Measurements from ENCODE around the gene UGT1A5. TPM values are rescaled to one million over a fixed set of nuclear protein-coding genes. Genes with fewer than 3 reads are reported as not detected.

Gene UGT1A5
- total RNA-seq, 6 experiments from 2014 or later, result not detected

GRCh38 chr2:233807215-233807865 lies 94.6 kb downstream of the UGT1A5 start:
- peak; percentile 19; the same call in 1 of the 2 replicates for TF ChIP-seq CTCF (IDR thresholded peaks at IDR 0.05)
- no peak for DNase-seq
- Mint-ChIP-seq H3K4me1 (ENCODE audit: low read depth) (no peaks in the 10 kb centered on the region), H3K36me3 (ENCODE audit: low read depth) (no peaks in the 10 kb centered on the region), H3K27ac (no peak overlapping the region), H3K9me3 (no peaks in the 10 kb centered on the region), H3K27me3 (ENCODE audit: insufficient read depth) (peaks cover 16% of the 10 kb centered on the region), H3K4me3 (no peak overlapping the region)

DNA sequence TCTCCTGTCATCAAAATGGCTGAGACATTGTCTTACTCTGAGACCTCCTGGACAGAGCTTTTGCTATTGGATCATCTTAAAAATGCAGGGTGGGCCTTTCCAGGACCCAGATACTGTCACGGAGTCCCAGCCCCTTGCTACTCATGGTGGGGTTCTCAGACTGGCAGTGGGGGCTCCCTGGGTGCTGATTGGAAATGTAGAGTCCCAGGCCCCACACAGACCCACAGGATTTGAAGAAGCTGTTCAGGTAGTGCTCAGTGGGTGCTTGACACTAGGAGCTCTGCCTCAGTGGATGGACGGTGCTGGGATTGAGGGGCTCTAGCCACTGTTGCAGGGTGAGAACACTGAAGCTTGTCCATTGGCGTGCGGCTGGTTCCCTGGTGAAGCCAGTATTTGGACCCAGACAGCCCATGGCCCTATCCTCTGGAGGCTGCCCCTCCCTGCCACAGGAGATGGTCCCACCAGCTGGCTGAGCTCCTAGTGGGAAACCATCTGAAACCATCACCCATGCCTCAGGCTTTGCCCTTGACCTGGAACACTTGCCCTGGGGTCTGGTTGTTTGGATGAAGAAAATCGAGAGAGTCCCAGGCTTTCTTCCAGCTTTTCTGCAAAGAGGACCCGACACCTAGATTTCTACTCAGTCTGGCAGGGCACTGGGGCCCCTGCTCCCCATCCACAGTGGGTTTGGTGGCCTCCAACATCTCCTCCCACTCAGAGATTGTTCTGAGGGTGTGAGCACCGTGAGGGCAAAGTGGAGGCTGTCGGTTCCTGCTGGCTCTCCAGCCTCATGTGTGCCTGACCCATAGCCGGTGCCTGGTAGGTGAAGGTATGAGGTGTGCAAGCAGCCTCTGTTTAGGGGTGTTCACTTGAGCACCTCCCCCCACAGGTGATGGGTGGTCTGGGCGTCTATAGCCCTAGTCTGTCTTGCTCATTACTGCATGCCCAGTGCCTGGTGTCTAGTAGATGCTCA lies 95.5 kb downstream of the UGT1A5 start:
- H3K27me3 Mint-ChIP-seq (ENCODE audit: insufficient read depth), result peaks cover 14% of the 10 kb centered on the region
- DNase-seq, result no peak
- H3K4me3 Mint-ChIP-seq, result no peak overlapping the region
- no peak overlapping the region for H3K27ac Mint-ChIP-seq
- no peaks in the 10 kb centered on the region for H3K36me3 Mint-ChIP-seq (ENCODE audit: low read depth)
- TF ChIP-seq CTCF (IDR thresholded peaks at IDR 0.05), result no peak
- no peaks in the 10 kb centered on the region for H3K9me3 Mint-ChIP-seq
- no peaks in the 10 kb centered on the region for H3K4me1 Mint-ChIP-seq (ENCODE audit: low read depth)

DNA sequence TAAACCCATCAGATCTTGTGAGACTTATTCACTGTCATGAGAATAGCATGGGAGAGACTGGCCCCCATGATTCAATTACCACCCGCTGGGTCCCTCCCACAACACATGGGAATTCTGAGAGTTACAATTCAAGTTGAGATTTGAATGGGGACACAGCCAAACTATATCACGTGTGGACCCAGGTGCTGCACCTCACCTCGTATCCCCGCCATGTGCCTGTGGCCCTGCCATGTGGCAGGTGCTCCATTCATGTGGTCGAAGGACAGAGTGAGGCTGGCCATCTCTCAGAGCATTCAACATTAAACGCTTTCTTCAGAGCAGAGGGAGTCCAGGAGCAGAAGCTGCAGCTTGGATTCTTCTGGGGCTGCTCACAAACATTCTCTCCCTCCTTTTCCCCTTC lies 97.7 kb downstream of the UGT1A5 start:
- Mint-ChIP-seq H3K27me3 (ENCODE audit: insufficient read depth) (peaks cover 5% of the 10 kb centered on the region), H3K4me3 (no peak overlapping the region)
- no peak for DNase-seq

DNA sequence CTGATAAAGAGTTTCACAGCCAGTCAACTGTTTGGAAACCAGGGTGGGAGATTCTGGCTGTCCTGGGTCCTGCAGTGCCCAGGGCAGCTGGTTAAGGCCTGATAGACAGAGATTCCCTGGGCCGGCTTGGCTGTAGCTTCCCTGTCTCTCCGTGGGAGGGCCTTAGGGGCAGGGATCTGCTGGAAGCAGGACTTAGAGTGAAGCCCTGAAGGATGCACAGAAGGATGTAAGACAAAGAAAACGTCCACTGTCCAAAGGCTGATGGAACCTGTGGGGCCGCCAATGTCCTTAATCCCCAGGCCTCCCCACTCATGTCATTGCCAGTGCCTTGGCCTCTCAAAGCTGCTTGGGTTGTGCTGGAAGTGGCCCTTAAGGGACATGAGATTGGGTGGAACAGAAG lies 98.4 kb downstream of the UGT1A5 start:
- Mint-ChIP-seq H3K36me3 (ENCODE audit: low read depth) (no peaks in the 10 kb centered on the region), H3K27me3 (ENCODE audit: insufficient read depth) (peaks cover 5% of the 10 kb centered on the region), H3K4me1 (ENCODE audit: low read depth) (no peaks in the 10 kb centered on the region), H3K27ac (no peak overlapping the region), H3K9me3 (no peaks in the 10 kb centered on the region), H3K4me3 (no peak overlapping the region)
- no peak for TF ChIP-seq CTCF (IDR thresholded peaks at IDR 0.05)
- DNase-seq, result no peak

More for the DNA sequence above, 97.7 kb downstream of the UGT1A5 start:
- Mint-ChIP-seq H3K9me3 (no peaks in the 10 kb centered on the region), H3K4me1 (ENCODE audit: low read depth) (no peaks in the 10 kb centered on the region), H3K36me3 (ENCODE audit: low read depth) (no peaks in the 10 kb centered on the region), H3K27ac (no peak overlapping the region)
- TF ChIP-seq CTCF (IDR thresholded peaks at IDR 0.05), result no peak

GRCh38 chr2:233811732-233812131 lies 99.0 kb downstream of the UGT1A5 start:
- H3K27me3 Mint-ChIP-seq (ENCODE audit: insufficient read depth), result peaks cover 5% of the 10 kb centered on the region
- H3K4me1 Mint-ChIP-seq (ENCODE audit: low read depth), result no peaks in the 10 kb centered on the region
- H3K36me3 Mint-ChIP-seq (ENCODE audit: low read depth), result no peaks in the 10 kb centered on the region
- no peak for TF ChIP-seq CTCF (IDR thresholded peaks at IDR 0.05)
- H3K27ac Mint-ChIP-seq, result no peak overlapping the region
- no peak overlapping the region for H3K4me3 Mint-ChIP-seq
- no peaks in the 10 kb centered on the region for H3K9me3 Mint-ChIP-seq
- DNase-seq, result no peak

All from HFFc6 (cell line).